Measurements from ENCODE around the gene SPEM2. TPM values are rescaled to one million over a fixed set of nuclear protein-coding genes. Genes with fewer than 3 reads are reported as not detected.
A peak's percentile ranks its signal among the peaks of the same experiment; 100 is the strongest.

SPEM2 gene
- total RNA-seq, result not detected

GRCh38 chr17:7425316-7425715 is at the start of gene SPEM2:
TSS of gene SPEM2 (plus strand) at chr17:7425616. CDS start at chr17:7425689, 73 bp downstream.
- TF ChIP-seq, protein P1, sequence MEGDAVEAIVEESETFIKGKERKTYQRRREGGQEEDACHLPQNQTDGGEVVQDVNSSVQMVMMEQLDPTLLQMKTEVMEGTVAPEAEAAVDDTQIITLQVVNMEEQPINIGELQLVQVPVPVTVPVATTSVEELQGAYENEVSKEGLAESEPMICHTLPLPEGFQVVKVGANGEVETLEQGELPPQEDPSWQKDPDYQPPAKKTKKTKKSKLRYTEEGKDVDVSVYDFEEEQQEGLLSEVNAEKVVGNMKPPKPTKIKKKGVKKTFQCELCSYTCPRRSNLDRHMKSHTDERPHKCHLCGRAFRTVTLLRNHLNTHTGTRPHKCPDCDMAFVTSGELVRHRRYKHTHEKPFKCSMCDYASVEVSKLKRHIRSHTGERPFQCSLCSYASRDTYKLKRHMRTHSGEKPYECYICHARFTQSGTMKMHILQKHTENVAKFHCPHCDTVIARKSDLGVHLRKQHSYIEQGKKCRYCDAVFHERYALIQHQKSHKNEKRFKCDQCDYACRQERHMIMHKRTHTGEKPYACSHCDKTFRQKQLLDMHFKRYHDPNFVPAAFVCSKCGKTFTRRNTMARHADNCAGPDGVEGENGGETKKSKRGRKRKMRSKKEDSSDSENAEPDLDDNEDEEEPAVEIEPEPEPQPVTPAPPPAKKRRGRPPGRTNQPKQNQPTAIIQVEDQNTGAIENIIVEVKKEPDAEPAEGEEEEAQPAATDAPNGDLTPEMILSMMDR (IDR thresholded peaks at IDR 0.05), result no peak
- no peak for ATAC-seq (ENCODE audit: low FRiP score)
- no peak for DNase-seq (ENCODE audit: low spot score)

DNA sequence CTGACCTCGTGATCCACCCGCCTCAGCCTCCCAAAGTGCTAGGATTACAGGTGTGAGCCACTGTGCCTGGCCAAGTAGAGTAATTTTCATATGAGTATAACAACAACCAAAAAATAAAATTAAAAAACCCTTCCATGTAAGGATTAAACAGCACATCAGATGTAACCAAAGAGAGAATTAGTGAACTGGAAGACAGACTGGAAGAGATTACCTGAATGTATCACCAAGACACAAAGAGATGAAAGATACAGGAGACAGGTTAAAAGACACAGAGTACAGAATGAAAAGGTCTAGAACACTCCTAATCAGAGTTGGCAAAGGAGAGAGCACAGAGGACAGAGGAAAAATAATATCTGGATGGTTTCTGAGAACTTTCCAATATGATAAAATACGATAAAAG is 46.3 kb upstream of the SPEM2 start:
- ATAC-seq (ENCODE audit: low FRiP score) (no peak), DNase-seq (ENCODE audit: low spot score) (no peak)
- TF ChIP-seq, protein P1 (IDR thresholded peaks at IDR 0.05), result no peak

DNA sequence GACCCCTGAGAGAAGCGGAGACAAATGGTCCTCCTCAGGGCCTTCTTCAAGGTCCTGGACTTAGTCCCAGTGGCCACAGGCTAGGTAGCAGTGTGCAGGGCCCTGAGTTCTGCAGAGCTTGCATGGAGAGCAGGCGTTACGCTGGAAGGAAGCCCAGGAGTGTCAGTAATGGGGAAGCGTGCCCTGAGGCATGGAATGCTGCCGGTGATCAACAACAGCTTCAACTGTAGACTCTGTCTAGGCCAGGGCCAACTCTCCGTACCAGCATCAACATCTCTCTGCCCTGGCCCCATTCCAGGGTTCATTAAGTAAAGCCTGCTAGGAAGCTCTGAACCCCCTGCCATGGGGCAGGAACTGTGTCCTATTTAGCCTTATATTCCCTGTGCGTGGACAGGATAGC is 45.1 kb upstream of the SPEM2 start:
- ATAC-seq (ENCODE audit: low FRiP score) (peak; percentile 57), DNase-seq (ENCODE audit: low spot score) (no peak)
- TF ChIP-seq, protein P1 (IDR thresholded peaks at IDR 0.05), result no peak

DNA sequence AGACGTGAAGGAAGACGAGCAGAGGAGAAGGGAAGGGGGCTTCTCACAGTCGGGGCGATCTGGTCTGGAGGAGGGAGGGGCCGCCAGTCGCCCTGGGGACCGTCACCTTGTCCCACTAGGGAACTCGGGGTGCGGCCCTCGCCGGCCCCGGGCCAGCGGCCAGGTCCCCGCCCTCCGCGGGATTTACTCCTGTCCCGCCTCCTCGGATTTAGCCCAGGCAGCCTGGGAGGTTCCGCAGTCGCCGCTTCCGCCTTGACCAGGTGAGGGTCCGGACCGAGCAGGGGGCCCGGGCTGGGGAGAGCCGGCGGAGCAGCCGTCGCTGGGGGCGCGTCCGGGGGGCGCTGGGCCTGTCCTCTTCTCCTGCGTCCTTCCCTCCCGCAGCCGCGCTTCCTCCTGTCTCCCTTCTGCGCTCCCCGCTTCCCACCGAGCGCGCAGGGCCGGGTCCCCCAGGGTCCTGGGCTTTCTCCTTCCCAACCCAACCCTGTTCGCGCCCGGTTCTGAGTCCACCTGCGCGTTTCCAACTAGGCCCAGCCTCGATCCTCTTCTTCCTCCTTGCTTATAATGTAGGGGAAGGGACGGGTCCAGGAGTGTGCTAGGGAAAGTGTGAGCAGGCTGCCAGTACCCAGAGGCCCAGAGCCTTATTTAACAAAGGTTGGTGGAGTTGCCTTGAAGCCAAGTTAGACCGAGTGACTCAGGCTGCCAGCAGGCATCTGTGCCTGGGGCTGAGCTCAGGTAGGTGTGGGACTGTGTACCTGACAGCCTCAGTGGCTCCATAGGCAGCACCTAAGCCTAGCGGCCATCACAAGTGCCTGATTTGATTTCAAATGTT is 44.3 kb upstream of the SPEM2 start, which contains the start of gene TNK1:
Gene TNK1, plus strand, starts transcription at position 235 of the 829 bp plus-strand sequence. CDS start 1,838 bp downstream, outside the sequence.
- no peak for DNase-seq (ENCODE audit: low spot score)
- TF ChIP-seq, protein P1 (IDR thresholded peaks at IDR 0.05), result no peak
- peak; percentile 69 for ATAC-seq (ENCODE audit: low FRiP score)

- TF ChIP-seq, protein P1 (IDR thresholded peaks at IDR 0.05), result no peak
- no peak for DNase-seq (ENCODE audit: low spot score)
- no peak for ATAC-seq (ENCODE audit: low FRiP score)
Observed at GRCh38 chr17:7382901-7383300, 42.5 kb upstream of the SPEM2 start.

DNA sequence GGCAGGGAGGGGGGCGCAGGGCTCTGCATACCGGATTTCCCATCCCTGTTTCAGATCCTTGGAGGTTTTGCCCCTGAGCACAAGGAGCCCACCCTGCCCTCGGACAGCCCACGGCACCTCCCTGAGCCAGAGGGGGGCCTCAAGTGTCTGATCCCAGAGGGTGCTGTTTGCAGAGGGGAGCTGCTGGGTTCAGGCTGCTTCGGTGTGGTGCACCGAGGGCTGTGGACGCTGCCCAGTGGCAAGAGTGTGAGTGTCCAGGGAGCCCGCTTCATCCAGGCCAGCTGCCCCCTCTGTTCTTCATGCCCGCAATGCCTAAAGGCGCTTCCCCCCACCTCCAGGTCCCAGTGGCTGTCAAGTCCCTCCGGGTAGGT is 42.1 kb upstream of the SPEM2 start:
- no peak for DNase-seq (ENCODE audit: low spot score)
- TF ChIP-seq, protein P1 (IDR thresholded peaks at IDR 0.05), result no peak
- no peak for ATAC-seq (ENCODE audit: low FRiP score)

All from omental fat pad (tissue), 4 donors.